NK-92 treated with Interleukin-12 subunit alpha and Interleukin-12 subunit beta, amount 100 ng/mL, for 24 hours (cell line): Measurements from ENCODE around the gene VCAN.

ENCODE experiments used
- DNase-seq: peaks from one replicate; lab custom pipeline; 2025; lab: John Stamatoyannopoulos, UW

VCAN gene

GRCh38 chr5:83469075-83469474 is 2.5 kb upstream of the VCAN start:
- DNase-seq, result no peak

GRCh38 chr5:83470526-83471404 is 779 bp upstream of the VCAN start:
- DNase-seq, result no peak

- no peak for DNase-seq
Observed at GRCh38 chr5:83472213-83472507, 616 bp downstream of the VCAN start.

- DNase-seq, result no peak
Observed at GRCh38 chr5:83472508-83473345, 1.2 kb downstream of the VCAN start.

- no peak for DNase-seq
Observed at GRCh38 chr5:83473346-83474160, 2.0 kb downstream of the VCAN start.

- DNase-seq, result no peak
Observed at GRCh38 chr5:83474161-83474796, 2.7 kb downstream of the VCAN start.

- no peak for DNase-seq
Observed at GRCh38 chr5:83474991-83475390, 3.4 kb downstream of the VCAN start.

- no peak for DNase-seq
Observed at GRCh38 chr5:83475391-83475863, 3.9 kb downstream of the VCAN start.

- no peak for DNase-seq
Observed at GRCh38 chr5:83475935-83476814, 4.6 kb downstream of the VCAN start.

- no peak for DNase-seq
Observed at GRCh38 chr5:83482961-83483360, 11.4 kb downstream of the VCAN start.

- no peak for DNase-seq
Observed at GRCh38 chr5:83484294-83484693, 12.8 kb downstream of the VCAN start.

- DNase-seq, result no peak
Observed at GRCh38 chr5:83485842-83486241, 14.3 kb downstream of the VCAN start.

GRCh38 chr5:83487155-83487554 is 15.6 kb downstream of the VCAN start:
- DNase-seq, result no peak

GRCh38 chr5:83488271-83488670 is 16.7 kb downstream of the VCAN start:
- DNase-seq, result no peak

GRCh38 chr5:83488821-83489220 is 17.3 kb downstream of the VCAN start:
- DNase-seq, result no peak

GRCh38 chr5:83490203-83490602 is 18.7 kb downstream of the VCAN start:
- DNase-seq, result no peak

GRCh38 chr5:83492331-83492730 is 20.8 kb downstream of the VCAN start:
- no peak for DNase-seq

GRCh38 chr5:83493644-83494043 is 22.1 kb downstream of the VCAN start:
- DNase-seq, result no peak

GRCh38 chr5:83494087-83494620 is 22.6 kb downstream of the VCAN start:
- DNase-seq, result no peak

GRCh38 chr5:83494666-83495065 is 23.1 kb downstream of the VCAN start:
- no peak for DNase-seq

GRCh38 chr5:83496626-83497025 is 25.1 kb downstream of the VCAN start:
- no peak for DNase-seq
